Measurements from ENCODE around the gene RAP1GAP2.

- TF ChIP-seq, protein P1, sequence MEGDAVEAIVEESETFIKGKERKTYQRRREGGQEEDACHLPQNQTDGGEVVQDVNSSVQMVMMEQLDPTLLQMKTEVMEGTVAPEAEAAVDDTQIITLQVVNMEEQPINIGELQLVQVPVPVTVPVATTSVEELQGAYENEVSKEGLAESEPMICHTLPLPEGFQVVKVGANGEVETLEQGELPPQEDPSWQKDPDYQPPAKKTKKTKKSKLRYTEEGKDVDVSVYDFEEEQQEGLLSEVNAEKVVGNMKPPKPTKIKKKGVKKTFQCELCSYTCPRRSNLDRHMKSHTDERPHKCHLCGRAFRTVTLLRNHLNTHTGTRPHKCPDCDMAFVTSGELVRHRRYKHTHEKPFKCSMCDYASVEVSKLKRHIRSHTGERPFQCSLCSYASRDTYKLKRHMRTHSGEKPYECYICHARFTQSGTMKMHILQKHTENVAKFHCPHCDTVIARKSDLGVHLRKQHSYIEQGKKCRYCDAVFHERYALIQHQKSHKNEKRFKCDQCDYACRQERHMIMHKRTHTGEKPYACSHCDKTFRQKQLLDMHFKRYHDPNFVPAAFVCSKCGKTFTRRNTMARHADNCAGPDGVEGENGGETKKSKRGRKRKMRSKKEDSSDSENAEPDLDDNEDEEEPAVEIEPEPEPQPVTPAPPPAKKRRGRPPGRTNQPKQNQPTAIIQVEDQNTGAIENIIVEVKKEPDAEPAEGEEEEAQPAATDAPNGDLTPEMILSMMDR (IDR thresholded peaks at IDR 0.05), result no peak
- TF ChIP-seq POLR2A (IDR thresholded peaks at IDR 0.05) (no peak), POLR2AphosphoS5 (IDR thresholded peaks at IDR 0.05) (no peak)
Observed at GRCh38 chr17:3005696-3006095, 209.5 kb downstream of the RAP1GAP2 start.
